AG04450 (cell line): ENCODE measurements around the gene TTYH3. TPM values are rescaled to one million over a fixed set of nuclear protein-coding genes. Genes with fewer than 3 reads are reported as not detected.

Experiments used
- CTCF ChIA-PET: fragments of 300-600, 350-600 bp; formaldehyde crosslinking; extraction: SDS; loops from one replicate; lab custom pipeline; 2022; ENCODE audit warnings: antibody characterized with exemption, inconsistent platforms; lab: Charles Lee
- POLR2A ChIA-PET: fragments of 350-600 bp; formaldehyde crosslinking; extraction: SDS; loops from one replicate; lab custom pipeline; 2021; ENCODE audit warnings: antibody characterized with exemption, inconsistent platforms; lab: Yijun Ruan, JAX
- DNase-seq: peaks from one replicate; pipeline ENCODE4 v3.0.0-alpha.2; 2011; ENCODE audit warnings: low read depth, low spot score
- H3K27ac ChIP-seq: one replicate; pipeline ENCODE4 v1.5.1; 2012; ENCODE audit warnings: low read depth, low read length, control low read depth
- H3K27me3 ChIP-seq: one replicate; pipeline ENCODE4 v1.6.0; 2012; ENCODE audit warnings: low read length; ENCODE audit not compliant: control insufficient read depth, insufficient read depth
- H3K4me3 ChIP-seq: 2 replicates; pipeline ENCODE4 v1.5.1; 2011; ENCODE audit warnings: mild to moderate bottlenecking, low read depth, low read length, control low read depth
- H3K9me3 ChIP-seq: 2 replicates; pipeline ENCODE4 v1.5.1; 2012; ENCODE audit warnings: low read length; ENCODE audit not compliant: control insufficient read depth, insufficient read depth
- polyA plus RNA-seq: library from polyadenylated mRNA; depleted of rRNA; stranded (reverse); fragments of >200 nt; gene quantifications from 2 replicates; pipeline ENCODE4 v1.2.3, GENCODE V29; 2011
- TF ChIP-seq, protein P1 (sequence below): IDR thresholded peaks from 2 replicates; pipeline ENCODE4 v1.5.1; 2011; ENCODE audit warnings: low read depth, low read length, control low read depth, inconsistent platforms

TTYH3 gene
- polyA plus RNA-seq, 1 experiment, result 30.8 TPM

DNA sequence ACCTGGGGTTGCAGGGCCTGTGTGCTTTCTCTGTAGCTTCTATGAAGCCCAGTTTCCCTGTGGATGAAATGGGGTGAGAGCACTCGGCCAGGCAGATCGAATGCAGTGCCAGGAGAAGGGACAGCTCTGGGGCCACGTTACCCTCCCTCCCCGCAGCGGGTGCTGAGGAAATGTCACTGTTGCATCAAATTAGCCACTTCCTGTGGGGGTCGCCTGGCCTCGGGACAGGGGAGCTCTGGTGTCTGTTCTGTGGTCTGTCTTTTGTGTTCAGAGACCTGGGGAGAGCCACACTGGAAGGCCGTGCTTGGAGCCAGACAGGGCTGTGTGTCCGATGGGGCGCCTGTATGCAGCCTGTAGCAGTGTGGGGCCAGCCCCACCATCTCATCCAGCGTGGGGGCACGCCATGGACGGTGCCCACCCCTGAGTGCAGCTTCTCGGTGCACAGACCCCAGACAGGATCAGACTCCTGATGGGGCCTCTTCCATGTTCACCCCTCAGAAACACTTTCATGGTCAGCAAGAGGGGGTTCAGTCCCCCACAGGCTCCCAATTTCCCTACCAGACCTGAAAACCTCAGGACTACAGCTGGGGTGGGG lies 13.6 kb downstream of the TTYH3 start:
- H3K4me3 ChIP-seq, result no peak overlapping the region
- H3K9me3 ChIP-seq, result no peaks in the 10 kb centered on the region; the same call in 1 of the 2 replicates
- CTCF ChIA-PET, result no interaction called here
- H3K27me3 ChIP-seq, result no peaks in the 10 kb centered on the region
- no peak overlapping the region for H3K27ac ChIP-seq
- no peak for DNase-seq
- TF ChIP-seq, protein P1, sequence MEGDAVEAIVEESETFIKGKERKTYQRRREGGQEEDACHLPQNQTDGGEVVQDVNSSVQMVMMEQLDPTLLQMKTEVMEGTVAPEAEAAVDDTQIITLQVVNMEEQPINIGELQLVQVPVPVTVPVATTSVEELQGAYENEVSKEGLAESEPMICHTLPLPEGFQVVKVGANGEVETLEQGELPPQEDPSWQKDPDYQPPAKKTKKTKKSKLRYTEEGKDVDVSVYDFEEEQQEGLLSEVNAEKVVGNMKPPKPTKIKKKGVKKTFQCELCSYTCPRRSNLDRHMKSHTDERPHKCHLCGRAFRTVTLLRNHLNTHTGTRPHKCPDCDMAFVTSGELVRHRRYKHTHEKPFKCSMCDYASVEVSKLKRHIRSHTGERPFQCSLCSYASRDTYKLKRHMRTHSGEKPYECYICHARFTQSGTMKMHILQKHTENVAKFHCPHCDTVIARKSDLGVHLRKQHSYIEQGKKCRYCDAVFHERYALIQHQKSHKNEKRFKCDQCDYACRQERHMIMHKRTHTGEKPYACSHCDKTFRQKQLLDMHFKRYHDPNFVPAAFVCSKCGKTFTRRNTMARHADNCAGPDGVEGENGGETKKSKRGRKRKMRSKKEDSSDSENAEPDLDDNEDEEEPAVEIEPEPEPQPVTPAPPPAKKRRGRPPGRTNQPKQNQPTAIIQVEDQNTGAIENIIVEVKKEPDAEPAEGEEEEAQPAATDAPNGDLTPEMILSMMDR, result no peak
- POLR2A ChIA-PET, result interaction anchor here (0.9 kb wide), 1 partner anchor 14 kb away, joined by 3 read pairs; no protein-coding TSS in a partner anchor

DNA sequence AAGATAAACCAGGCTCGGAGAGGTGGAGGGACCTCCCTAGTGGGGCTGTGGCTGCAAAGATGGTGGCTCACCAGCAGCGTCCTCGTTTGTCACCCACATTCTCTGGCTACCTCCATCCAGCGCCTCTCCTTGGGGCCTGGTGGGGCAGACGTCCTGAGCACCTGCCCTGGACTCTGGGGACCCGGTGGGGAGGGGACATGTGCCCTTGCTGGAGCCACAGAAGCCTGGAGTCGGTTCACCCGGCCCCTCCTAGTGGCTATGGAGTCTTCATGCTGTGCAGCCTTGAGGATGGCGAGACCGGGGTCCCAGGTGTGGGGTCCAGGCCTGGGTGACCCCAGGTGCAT lies 14.5 kb downstream of the TTYH3 start:
- ChIA-PET CTCF (no interaction called here), POLR2A (no interaction called here)
- no peaks in the 10 kb centered on the region for H3K27me3 ChIP-seq
- H3K4me3 ChIP-seq, result no peak overlapping the region
- no peak overlapping the region for H3K27ac ChIP-seq
- no peak for DNase-seq
- H3K9me3 ChIP-seq, result no peaks in the 10 kb centered on the region; the same call in 1 of the 2 replicates
- TF ChIP-seq, protein P1, result no peak

DNA sequence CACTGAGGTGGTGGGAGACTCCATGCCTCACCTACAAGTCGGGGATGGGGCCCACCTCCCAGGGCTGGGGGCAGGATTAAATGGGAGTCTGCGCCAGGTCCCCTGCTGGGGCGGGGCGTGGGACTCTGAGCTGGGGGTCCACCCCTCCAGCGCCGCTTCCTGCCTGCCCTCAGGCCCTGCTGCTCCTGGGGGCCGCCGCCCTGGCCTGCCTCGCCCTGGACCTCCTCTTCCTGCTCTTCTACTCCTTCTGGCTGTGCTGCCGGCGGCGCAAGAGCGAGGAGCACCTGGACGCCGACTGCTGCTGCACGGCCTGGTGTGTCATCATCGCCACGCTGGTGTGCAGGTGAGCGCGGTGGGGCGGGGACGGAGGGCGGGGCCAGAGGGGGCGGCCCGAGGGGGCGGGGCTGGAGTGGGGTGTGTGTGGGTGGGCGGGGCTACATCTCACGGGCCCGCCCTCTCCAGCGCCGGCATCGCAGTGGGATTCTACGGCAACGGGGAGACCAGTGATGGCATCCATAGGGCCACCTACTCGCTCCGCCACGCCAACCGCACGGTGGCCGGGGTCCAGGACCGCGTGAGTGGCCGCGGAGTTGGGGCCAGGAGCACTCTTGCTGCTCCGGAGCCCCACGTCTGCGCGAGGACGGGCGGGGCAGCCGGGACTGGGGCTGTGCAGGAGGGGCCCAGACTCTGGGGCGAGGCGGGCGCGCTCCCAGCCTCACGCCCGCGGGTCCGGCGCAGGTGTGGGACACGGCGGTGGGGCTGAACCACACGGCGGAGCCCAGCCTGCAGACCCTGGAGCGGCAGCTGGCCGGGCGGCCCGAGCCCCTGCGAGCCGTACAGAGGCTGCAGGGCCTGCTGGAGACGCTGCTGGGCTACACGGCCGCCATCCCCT lies 15.1 kb downstream of the TTYH3 start:
- Histone ChIP-seq H3K27ac (no peak overlapping the region), H3K27me3 (no peaks in the 10 kb centered on the region), H3K4me3 (no peak overlapping the region), H3K9me3 (no peaks in the 10 kb centered on the region; the same call in 1 of the 2 replicates)
- ChIA-PET POLR2A (no interaction called here), CTCF (no interaction called here)
- TF ChIP-seq, protein P1, result no peak
- DNase-seq, result no peak

DNA sequence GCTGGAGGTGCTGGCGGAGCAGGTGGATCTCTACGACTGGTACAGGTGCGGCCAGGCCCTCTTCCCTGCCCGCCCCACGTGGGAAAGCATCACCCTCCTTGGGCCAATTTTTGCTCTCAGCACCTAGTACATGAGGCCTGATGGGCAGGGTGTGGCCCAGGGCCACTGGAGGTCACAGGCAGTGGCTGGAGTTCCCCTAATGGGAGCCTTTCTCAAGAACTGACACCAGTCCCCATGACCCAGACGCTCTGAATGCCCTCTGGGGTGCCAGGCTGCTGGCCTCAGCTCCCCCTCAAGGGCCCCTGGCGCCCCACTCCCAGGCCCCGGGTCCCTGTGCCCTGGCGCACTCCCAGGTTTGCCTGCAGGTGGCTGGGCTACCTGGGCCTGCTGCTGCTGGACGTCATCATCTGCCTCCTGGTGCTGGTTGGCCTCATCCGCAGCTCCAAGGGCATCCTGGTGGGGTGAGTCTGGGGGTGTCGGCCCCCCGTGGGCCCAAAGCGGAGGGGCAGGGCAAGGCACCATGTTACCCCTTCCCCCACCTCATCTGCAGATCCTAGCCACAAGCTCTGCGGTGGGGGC lies 15.9 kb downstream of the TTYH3 start:
- Histone ChIP-seq H3K9me3 (no peaks in the 10 kb centered on the region; the same call in 1 of the 2 replicates), H3K27me3 (no peaks in the 10 kb centered on the region), H3K4me3 (no peak overlapping the region), H3K27ac (no peak overlapping the region)
- TF ChIP-seq, protein P1, result no peak
- ChIA-PET CTCF (no interaction called here), POLR2A (no interaction called here)
- DNase-seq, result no peak
